ENCODE measurements around the gene PLEKHA5. TPM values are rescaled to one million over a fixed set of nuclear protein-coding genes. Genes with fewer than 3 reads are reported as not detected.

The PLEKHA5 gene
- total and polyA plus RNA-seq, 2 experiments from 2014 or later: 88.4 to 103 TPM

GRCh38 chr12:19376691-19377090 is 247.2 kb downstream of the PLEKHA5 start:
- Histone ChIP-seq H3K36me3 (peaks cover 47% of the 10 kb centered on the region), H3K4me1 (ENCODE audit: low read depth) (no peaks in the 10 kb centered on the region), H3K27ac (peak overlapping the region; percentile 18), H3K4me3 (no peak overlapping the region), H3K27me3 (no peaks in the 10 kb centered on the region), H3K9me3 (ENCODE audit: low read depth) (no peaks in the 10 kb centered on the region)
- no peak for DNase-seq (ENCODE audit: low read depth in 1 of 2, low spot score in 1 of 2)
- TF ChIP-seq CTCF (IDR thresholded peaks at IDR 0.05; ENCODE audit: low read depth, low read length): no peak

GRCh38 chr12:19382111-19382526 is 252.6 kb downstream of the PLEKHA5 start:
- H3K4me3 ChIP-seq: no peak overlapping the region
- H3K27me3 ChIP-seq: no peaks in the 10 kb centered on the region
- no peak for TF ChIP-seq CTCF (IDR thresholded peaks at IDR 0.05; ENCODE audit: low read depth, low read length)
- H3K36me3 ChIP-seq: peaks cover 11% of the 10 kb centered on the region
- H3K27ac ChIP-seq: no peak overlapping the region
- H3K4me1 ChIP-seq (ENCODE audit: low read depth): no peaks in the 10 kb centered on the region
- DNase-seq (ENCODE audit: low read depth in 1 of 2, low spot score in 1 of 2): peak in 1 of 2 donors; percentile 84
- H3K9me3 ChIP-seq (ENCODE audit: low read depth): no peaks in the 10 kb centered on the region

GRCh38 chr12:19382563-19382962 is 253.0 kb downstream of the PLEKHA5 start:
- H3K27ac ChIP-seq: no peak overlapping the region
- H3K9me3 ChIP-seq (ENCODE audit: low read depth): no peaks in the 10 kb centered on the region
- H3K27me3 ChIP-seq: no peaks in the 10 kb centered on the region
- no peak for TF ChIP-seq CTCF (IDR thresholded peaks at IDR 0.05; ENCODE audit: low read depth, low read length)
- no peak overlapping the region for H3K4me3 ChIP-seq
- H3K4me1 ChIP-seq (ENCODE audit: low read depth): no peaks in the 10 kb centered on the region
- peaks cover 11% of the 10 kb centered on the region for H3K36me3 ChIP-seq
- no peak for DNase-seq (ENCODE audit: low read depth in 1 of 2, low spot score in 1 of 2)

- no peak for TF ChIP-seq CTCF (IDR thresholded peaks at IDR 0.05; ENCODE audit: low read depth, low read length)
- Histone ChIP-seq H3K36me3 (no peaks in the 10 kb centered on the region), H3K4me3 (no peak overlapping the region), H3K27me3 (no peaks in the 10 kb centered on the region), H3K27ac (no peak overlapping the region), H3K9me3 (ENCODE audit: low read depth) (no peaks in the 10 kb centered on the region), H3K4me1 (ENCODE audit: low read depth) (no peaks in the 10 kb centered on the region)
- peak in 1 of 2 donors; percentile 57 for DNase-seq (ENCODE audit: low read depth in 1 of 2, low spot score in 1 of 2)
Observed at GRCh38 chr12:19387161-19387560, 257.6 kb downstream of the PLEKHA5 start.

GRCh38 chr12:19388131-19388549 is 258.6 kb downstream of the PLEKHA5 start:
- no peak overlapping the region for H3K4me3 ChIP-seq
- no peaks in the 10 kb centered on the region for H3K27me3 ChIP-seq
- no peaks in the 10 kb centered on the region for H3K36me3 ChIP-seq
- H3K9me3 ChIP-seq (ENCODE audit: low read depth): no peaks in the 10 kb centered on the region
- peak in 1 of 2 donors; percentile 61 for DNase-seq (ENCODE audit: low read depth in 1 of 2, low spot score in 1 of 2)
- no peaks in the 10 kb centered on the region for H3K4me1 ChIP-seq (ENCODE audit: low read depth)
- no peak for TF ChIP-seq CTCF (IDR thresholded peaks at IDR 0.05; ENCODE audit: low read depth, low read length)
- no peak overlapping the region for H3K27ac ChIP-seq

Measured in cardiac muscle cell (in vitro differentiated cells and primary cell).